ENCODE data around the gene SNAPC2.

DNA sequence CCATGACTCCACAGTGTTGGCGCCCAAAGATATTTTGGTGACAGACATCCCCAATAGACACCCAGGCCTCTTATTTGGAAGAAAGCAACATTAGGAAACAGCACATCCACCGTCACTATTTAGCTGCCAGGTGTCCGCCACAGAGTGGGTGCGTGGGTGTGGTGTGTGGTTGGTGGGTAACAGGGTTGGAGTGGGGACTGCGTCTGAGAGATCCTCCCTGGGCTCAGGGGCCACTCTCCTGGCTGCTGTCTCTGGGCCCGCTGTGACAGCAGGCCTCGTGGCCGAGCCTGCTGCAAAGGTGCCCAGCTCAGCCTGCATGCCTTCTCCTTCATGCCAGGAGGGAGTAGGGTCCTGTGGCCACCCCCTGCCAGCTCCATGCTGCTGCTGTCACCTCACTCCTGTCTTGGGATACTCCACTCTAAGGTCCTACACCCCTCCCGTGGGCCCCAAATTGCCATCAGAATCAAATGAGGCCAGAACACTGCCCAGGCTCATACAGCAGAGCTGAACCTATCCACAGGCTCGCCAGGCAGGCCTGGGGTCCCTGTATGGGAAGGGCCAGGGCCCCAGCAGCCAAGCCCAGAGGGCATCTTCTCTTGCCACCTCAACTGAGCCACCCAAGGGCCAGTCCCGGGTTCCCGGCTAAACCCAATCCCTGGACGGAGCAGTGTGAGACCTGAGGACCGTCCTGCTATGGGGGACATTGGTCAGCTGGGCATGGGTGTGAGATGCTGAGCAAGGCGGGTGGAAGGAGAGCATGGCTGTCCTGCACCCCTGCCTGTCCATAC lies 48.1 kb downstream of the SNAPC2 start:
- no peak for TF ChIP-seq EZH2phosphoT487 (IDR thresholded peaks at IDR 0.05; ENCODE audit: low read length)
- TF ChIP-seq, protein P1, sequence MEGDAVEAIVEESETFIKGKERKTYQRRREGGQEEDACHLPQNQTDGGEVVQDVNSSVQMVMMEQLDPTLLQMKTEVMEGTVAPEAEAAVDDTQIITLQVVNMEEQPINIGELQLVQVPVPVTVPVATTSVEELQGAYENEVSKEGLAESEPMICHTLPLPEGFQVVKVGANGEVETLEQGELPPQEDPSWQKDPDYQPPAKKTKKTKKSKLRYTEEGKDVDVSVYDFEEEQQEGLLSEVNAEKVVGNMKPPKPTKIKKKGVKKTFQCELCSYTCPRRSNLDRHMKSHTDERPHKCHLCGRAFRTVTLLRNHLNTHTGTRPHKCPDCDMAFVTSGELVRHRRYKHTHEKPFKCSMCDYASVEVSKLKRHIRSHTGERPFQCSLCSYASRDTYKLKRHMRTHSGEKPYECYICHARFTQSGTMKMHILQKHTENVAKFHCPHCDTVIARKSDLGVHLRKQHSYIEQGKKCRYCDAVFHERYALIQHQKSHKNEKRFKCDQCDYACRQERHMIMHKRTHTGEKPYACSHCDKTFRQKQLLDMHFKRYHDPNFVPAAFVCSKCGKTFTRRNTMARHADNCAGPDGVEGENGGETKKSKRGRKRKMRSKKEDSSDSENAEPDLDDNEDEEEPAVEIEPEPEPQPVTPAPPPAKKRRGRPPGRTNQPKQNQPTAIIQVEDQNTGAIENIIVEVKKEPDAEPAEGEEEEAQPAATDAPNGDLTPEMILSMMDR (IDR thresholded peaks at IDR 0.05; ENCODE audit: low read length): no peak
- TF ChIP-seq EZH2 (optimal IDR thresholded peaks at IDR 0.05; ENCODE audit: low read depth, low read length): no peak
